ENCODE measurements around the gene CCNI2.
"Not testable (repeated sequence)": the region's sequence is repeated elsewhere in the genome, so short reads cannot be mapped to it uniquely, and the experiment has no call there.

The CCNI2 gene

GRCh38 chr5:132785365-132785764 is 38.1 kb downstream of the CCNI2 start:
- DNase-seq = no peak

- no peak for DNase-seq
These were observed 38.6 kb downstream of the CCNI2 start for GRCh38 chr5:132785864-132786263.

- DNase-seq = no peak
These were observed 39.9 kb downstream of the CCNI2 start for GRCh38 chr5:132787076-132787475.

- DNase-seq = no peak
These were observed 41.3 kb downstream of the CCNI2 start for GRCh38 chr5:132788508-132788907.

GRCh38 chr5:132788990-132789886 is 42.0 kb downstream of the CCNI2 start:
- DNase-seq = no peak

GRCh38 chr5:132790201-132790865 is 43.1 kb downstream of the CCNI2 start:
- DNase-seq = no peak

- no peak for DNase-seq
These were observed 43.8 kb downstream of the CCNI2 start for GRCh38 chr5:132791026-132791425.

- no peak for DNase-seq
These were observed 50.4 kb downstream of the CCNI2 start for GRCh38 chr5:132797651-132798050.

- no peak for DNase-seq
These were observed 52.2 kb downstream of the CCNI2 start for GRCh38 chr5:132799392-132799791.

GRCh38 chr5:132800545-132800944 is 53.3 kb downstream of the CCNI2 start:
- DNase-seq = no peak

- DNase-seq = no peak
These were observed 54.9 kb downstream of the CCNI2 start for GRCh38 chr5:132802044-132802684.

- DNase-seq = not testable (repeated sequence)
These were observed 55.5 kb downstream of the CCNI2 start for GRCh38 chr5:132802685-132803066.

All from NCI-H2081 (cell line).